ENCODE results near the gene DNAH9. TPM values are rescaled to one million over a fixed set of nuclear protein-coding genes. Genes with fewer than 3 reads are reported as not detected.

DNAH9 gene
- total RNA-seq, 6 experiments from 2014 or later = not detected

- intact Hi-C loops (cut with DNase I) = no loop called here
- Histone ChIP-seq H3K4me1 (no peaks in the 10 kb centered on the region), H3K27me3 (no peaks in the 10 kb centered on the region), H3K9me3 (no peaks in the 10 kb centered on the region), H3K36me3 (no peaks in the 10 kb centered on the region), H3K27ac (no peak overlapping the region), H3K4me3 (no peak overlapping the region)
- DNase-seq = no peak
- 34% methylated on average over 2 of the region's 2 CpGs for WGBS (ENCODE audit: insufficient coverage, low coverage, low lambda C conversion rate, missing lambda C conversion rate)
- TF ChIP-seq CTCF (IDR thresholded peaks at IDR 0.05) (no peak), POLR2A (IDR thresholded peaks at IDR 0.05) (no peak)
- ATAC-seq = no peak
Measured at GRCh38 chr17:11816409-11816808, 218.1 kb downstream of the DNAH9 start.

GRCh38 chr17:11823862-11824261 is 225.6 kb downstream of the DNAH9 start:
- TF ChIP-seq POLR2A (IDR thresholded peaks at IDR 0.05) (no peak), CTCF (IDR thresholded peaks at IDR 0.05) (no peak)
- DNase-seq = no peak
- Histone ChIP-seq H3K9me3 (no peaks in the 10 kb centered on the region), H3K4me1 (peaks cover 0 to 2% (median 0%) of the 10 kb centered on the region in 4 donors), H3K27ac (no peak overlapping the region), H3K36me3 (no peaks in the 10 kb centered on the region), H3K27me3 (no peaks in the 10 kb centered on the region), H3K4me3 (no peak overlapping the region)
- no peak for ATAC-seq
- intact Hi-C loops (cut with DNase I) = no loop called here
- 63% methylated on average over 4 of the region's 5 CpGs for WGBS (ENCODE audit: insufficient coverage, low coverage, low lambda C conversion rate, missing lambda C conversion rate)

- H3K4me1 ChIP-seq = peaks cover 0 to 2% (median 0%) of the 10 kb centered on the region in 4 donors
- no peak for ATAC-seq
- no peaks in the 10 kb centered on the region for H3K9me3 ChIP-seq
- no peaks in the 10 kb centered on the region for H3K36me3 ChIP-seq
- no peak for TF ChIP-seq POLR2A (IDR thresholded peaks at IDR 0.05)
- no peak for TF ChIP-seq CTCF (IDR thresholded peaks at IDR 0.05)
- no peak overlapping the region for H3K27ac ChIP-seq
- intact Hi-C loops (cut with DNase I) = no loop called here
- no peaks in the 10 kb centered on the region for H3K27me3 ChIP-seq
- H3K4me3 ChIP-seq = no peak overlapping the region
- no peak for DNase-seq
- WGBS (ENCODE audit: insufficient coverage, low coverage, low lambda C conversion rate, missing lambda C conversion rate) = 10% methylated on average over 1 of the region's 1 CpG
Measured at GRCh38 chr17:11825572-11826209, 227.4 kb downstream of the DNAH9 start.

GRCh38 chr17:11832401-11833137 is 234.3 kb downstream of the DNAH9 start:
- intact Hi-C loops (cut with DNase I) = no loop called here
- no peaks in the 10 kb centered on the region for H3K9me3 ChIP-seq
- TF ChIP-seq CTCF (IDR thresholded peaks at IDR 0.05) (no peak), POLR2A (IDR thresholded peaks at IDR 0.05) (no peak)
- no peaks in the 10 kb centered on the region for H3K27me3 ChIP-seq
- no peak overlapping the region for H3K4me3 ChIP-seq
- ATAC-seq (no peak), DNase-seq (no peak)
- H3K27ac ChIP-seq = no peak overlapping the region
- no peaks in the 10 kb centered on the region for H3K36me3 ChIP-seq
- WGBS (ENCODE audit: insufficient coverage, low coverage, low lambda C conversion rate, missing lambda C conversion rate) = 60% methylated on average over 10 of the region's 10 CpGs
- H3K4me1 ChIP-seq = no peaks in the 10 kb centered on the region

All from right lobe of liver (tissue), 6 donors.